HepG2 (cell line): ENCODE data around the gene EPB41. TPM values are rescaled to one million over a fixed set of nuclear protein-coding genes. Genes with fewer than 3 reads are reported as not detected.
A peak's percentile ranks its signal among the peaks of the same experiment; 100 is the strongest.

Experiments
- ATF4 ChIP-seq, 2 experiments: fragments of 450-650 bp in 1 of 2; sonication (generic) in 1 of 2; formaldehyde crosslinking; IDR thresholded peaks; 2 replicates each; pipeline versions ENCODE4 v1.5.0 to v1.8.0; 2020 to 2022; ENCODE audit warnings: mild to moderate bottlenecking in 1 of 2, missing genetic modification reagents in 1 of 2
- DMAP1 ChIP-seq: IDR thresholded peaks from 2 replicates; pipeline ENCODE4 v1.6.1; 2016
- HOXA7 ChIP-seq: sonication (generic); formaldehyde crosslinking; IDR thresholded peaks from 2 replicates; pipeline ENCODE4 v1.8.1; 2022; ENCODE audit warnings: mild to moderate bottlenecking, missing genetic modification reagents, moderate library complexity
- KDM2A ChIP-seq: sonication (generic); formaldehyde crosslinking; IDR thresholded peaks from 2 replicates; pipeline ENCODE4 v1.4.0; 2020; ENCODE audit warnings: low read depth, missing genetic modification reagents, borderline replicate concordance
- MTF1 ChIP-seq: sonication (generic); formaldehyde crosslinking; IDR thresholded peaks from 2 replicates; pipeline ENCODE4 v1.5.0; 2020; ENCODE audit warnings: missing genetic modification reagents
- MYC ChIP-seq: sonication (generic); formaldehyde crosslinking; IDR thresholded peaks from 2 replicates; pipeline ENCODE4 v1.9.0; 2021; ENCODE audit warnings: missing genetic modification reagents, borderline replicate concordance
- PLRG1 ChIP-seq: fragments of 450-650 bp; conservative IDR thresholded peaks from 2 replicates; pipeline ENCODE4 v1.6.1; 2016
- POGZ ChIP-seq: sonication (generic); formaldehyde crosslinking; IDR thresholded peaks from 2 replicates; pipeline ENCODE4 v1.4.0; 2020; ENCODE audit warnings: mild to moderate bottlenecking, missing genetic modification reagents
- RXRA ChIP-seq: sonication (generic); formaldehyde crosslinking; IDR thresholded peaks from 2 replicates; pipeline ENCODE4 v1.5.1; 2020; ENCODE audit warnings: missing genetic modification reagents
- SMAD3 ChIP-seq: sonication (generic); formaldehyde crosslinking; IDR thresholded peaks from 2 replicates; pipeline ENCODE4 v1.4.0; 2020; ENCODE audit warnings: missing genetic modification reagents
- SNRNP70 ChIP-seq: fragments of 200-400 bp; formaldehyde crosslinking; IDR thresholded peaks from 2 replicates; pipeline ENCODE4 v1.6.1; 2017; ENCODE audit warnings: mild to moderate bottlenecking, low read depth, low read length, moderate library complexity
- TFDP1 ChIP-seq: IDR thresholded peaks from 2 replicates; pipeline ENCODE4 v1.6.1; 2016; ENCODE audit warnings: missing compliant biosample characterization, missing genetic modification reagents, borderline replicate concordance
- THAP7 ChIP-seq: sonication (generic); formaldehyde crosslinking; IDR thresholded peaks from 2 replicates; pipeline ENCODE4 v1.8.1; 2023; ENCODE audit warnings: mild to moderate bottlenecking, missing genetic modification reagents
- U2AF2 ChIP-seq: fragments of 200-400 bp; formaldehyde crosslinking; IDR thresholded peaks from 2 replicates; pipeline ENCODE4 v1.6.1; 2017; ENCODE audit warnings: low read depth, mild to moderate bottlenecking, low read length
- ZKSCAN5 ChIP-seq: sonication (generic); formaldehyde crosslinking; IDR thresholded peaks from 2 replicates; pipeline ENCODE4 v1.5.1; 2020; ENCODE audit warnings: mild to moderate bottlenecking, missing genetic modification reagents
- ZNF230 ChIP-seq: sonication (generic); formaldehyde crosslinking; IDR thresholded peaks from 2 replicates; pipeline ENCODE4 v1.4.0; 2020; ENCODE audit warnings: mild to moderate bottlenecking, missing genetic modification reagents
- ZNF281 ChIP-seq: sonication (generic); formaldehyde crosslinking; IDR thresholded peaks from 2 replicates; pipeline ENCODE4 v1.4.0; 2020; ENCODE audit warnings: missing genetic modification reagents, borderline replicate concordance
- ZNF329 ChIP-seq: sonication (generic); formaldehyde crosslinking; IDR thresholded peaks from 2 replicates; pipeline ENCODE4 v1.9.0; 2021; ENCODE audit warnings: low read depth, mild to moderate bottlenecking, missing genetic modification reagents
- ZNF414 ChIP-seq: sonication (generic); formaldehyde crosslinking; IDR thresholded peaks from 2 replicates; pipeline ENCODE4 v1.5.0; 2020; ENCODE audit warnings: missing genetic modification reagents
- ZNF558 ChIP-seq: sonication (generic); formaldehyde crosslinking; IDR thresholded peaks from 2 replicates; pipeline ENCODE4 v1.9.0; 2022; ENCODE audit warnings: mild to moderate bottlenecking, missing genetic modification reagents, borderline replicate concordance
- ZNF562 ChIP-seq: sonication (generic); formaldehyde crosslinking; IDR thresholded peaks from 2 replicates; pipeline ENCODE4 v1.8.0; 2022; ENCODE audit warnings: missing genetic modification reagents, borderline replicate concordance
- ZNF709 ChIP-seq: sonication (generic); formaldehyde crosslinking; IDR thresholded peaks from 2 replicates; pipeline ENCODE4 v1.5.0; 2020; ENCODE audit warnings: mild to moderate bottlenecking, missing genetic modification reagents
- ZNF746 ChIP-seq: sonication (generic); formaldehyde crosslinking; IDR thresholded peaks from 2 replicates; pipeline ENCODE4 v1.8.0; 2022; ENCODE audit warnings: mild to moderate bottlenecking, missing genetic modification reagents
- ZSCAN25 ChIP-seq: sonication (generic); formaldehyde crosslinking; IDR thresholded peaks from 2 replicates; pipeline ENCODE4 v1.8.0; 2022; ENCODE audit warnings: mild to moderate bottlenecking, missing genetic modification reagents
- polyA plus RNA-seq, 8 experiments: library from polyadenylated mRNA; depleted of rRNA in 3 of 8; stranded (reverse) in 7 of 8; unstranded in 1 of 8; fragments of >200 nt; fragmentation: Illumina TruSeq in 4 of 8; extraction: Trizol in 4 of 8; gene quantifications; 2 replicates each; pipeline versions ENCODE4 v1.2.1 to v1.2.3, GENCODE V29; 2011 to 2016; ENCODE audit warnings: low read depth in 4 of 8, missing spikeins in 1 of 8, mixed read lengths in 1 of 8; ENCODE audit not compliant: insufficient read depth in 1 of 8
- total RNA-seq, 5 experiments: library from RNA; depleted of rRNA; stranded (reverse); fragments of >200 nt; fragmentation: Illumina TruSeq; extraction: Trizol; gene quantifications; 2 replicates each; pipeline ENCODE4 v1.2.3, GENCODE V29; 2016; ENCODE audit warnings: low read depth in 1 of 5

The EPB41 gene
- total and polyA plus RNA-seq, 2 of the 13 experiments (the other 11 are each of a cell fraction or from before 2014, with no cell fraction given), result 34.5 to 46.7 TPM

- TF ChIP-seq ZNF281 (CRISPR knock-in tag), result no peak
- no peak for TF ChIP-seq ZNF329
- no peak for TF ChIP-seq ZNF709 (CRISPR knock-in tag)
- TF ChIP-seq MTF1 (CRISPR knock-in tag), result no peak
- peak; percentile 37; the same call in 1 of the 2 replicates for TF ChIP-seq KDM2A (CRISPR knock-in tag)
- no peak for TF ChIP-seq PLRG1
- no peak for TF ChIP-seq ZNF562
- TF ChIP-seq SMAD3 (CRISPR knock-in tag), result no peak
- peak; percentile 42; the same call in 1 of the 2 replicates for TF ChIP-seq TFDP1 (CRISPR knock-in tag)
- no peak for TF ChIP-seq POGZ (CRISPR knock-in tag)
- 0 out of 2 replicates have a peak, but pooled peaks have one; percentile 32 for TF ChIP-seq RXRA
- TF ChIP-seq ZNF746 (CRISPR knock-in tag), result 0 out of 2 replicates have a peak, but pooled peaks have one; percentile 30
- TF ChIP-seq ZNF558 (CRISPR knock-in tag), result no peak
- no peak for TF ChIP-seq SNRNP70
- no peak for TF ChIP-seq HOXA7 (CRISPR knock-in tag)
- 0 out of 2 replicates have a peak, but pooled peaks have one; percentile 62 for TF ChIP-seq THAP7 (CRISPR knock-in tag)
- TF ChIP-seq U2AF2, result no peak
- TF ChIP-seq ZKSCAN5 (CRISPR knock-in tag), result 0 out of 2 replicates have a peak, but pooled peaks have one; percentile 52
- no peak for TF ChIP-seq ZNF414
- TF ChIP-seq ATF4 (CRISPR knock-in tag; IDR thresholded peaks at IDR 0.05), result no peak
- TF ChIP-seq ZNF230, result no peak
- peak; percentile 28; the same call in 1 of the 2 replicates for TF ChIP-seq ZSCAN25 (CRISPR knock-in tag)
- TF ChIP-seq MYC (CRISPR knock-in tag), result peak; percentile 73; the same call in 1 of the 2 replicates
- peak; percentile 65; the same call in 1 of the 2 replicates for TF ChIP-seq DMAP1 (CRISPR knock-in tag)
Measured at GRCh38 chr1:28983509-28984310, 69.3 kb downstream of the EPB41 start (continued).
